NCI-H2196 treated with DMSO at 0.1 percent for 48 hours (cell line): Measurements from ENCODE around the gene RFX3.

Source experiments
- DNase-seq: peaks from one replicate; lab custom pipeline; 2025; ENCODE audit not compliant: unreplicated experiment; lab: John Stamatoyannopoulos, UW

RFX3 gene

GRCh38 chr9:3525836-3526164 is at the start of gene RFX3:
TSS of gene RFX3 (minus strand) at chr9:3526001. CDS start at chr9:3395588, 130,413 bp downstream.
- peak; percentile 95 for DNase-seq

DNA sequence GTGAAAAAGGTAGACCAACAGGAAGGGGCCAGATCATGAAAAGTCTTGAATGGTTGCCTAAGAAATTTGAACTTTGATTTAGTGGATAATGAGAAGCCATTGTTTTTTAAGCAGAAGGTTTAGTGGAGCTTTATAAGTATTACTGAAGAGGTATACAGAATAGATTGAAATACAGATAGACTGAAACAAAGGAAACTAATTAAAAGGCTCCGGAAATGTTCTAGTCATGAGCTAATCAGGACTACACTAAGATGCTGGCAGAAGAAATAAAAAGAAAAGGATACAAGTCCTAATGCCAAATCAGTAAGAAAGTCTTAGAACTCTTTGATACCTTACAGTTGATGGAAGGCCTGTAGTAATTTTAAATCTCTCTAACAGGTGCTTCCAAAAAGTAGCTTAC is 45.7 kb upstream of the RFX3 start:
- no peak for DNase-seq

GRCh38 chr9:3569529-3569928 is 43.7 kb upstream of the RFX3 start:
- DNase-seq, result no peak

GRCh38 chr9:3567988-3568387 is 42.2 kb upstream of the RFX3 start:
- DNase-seq, result no peak

DNA sequence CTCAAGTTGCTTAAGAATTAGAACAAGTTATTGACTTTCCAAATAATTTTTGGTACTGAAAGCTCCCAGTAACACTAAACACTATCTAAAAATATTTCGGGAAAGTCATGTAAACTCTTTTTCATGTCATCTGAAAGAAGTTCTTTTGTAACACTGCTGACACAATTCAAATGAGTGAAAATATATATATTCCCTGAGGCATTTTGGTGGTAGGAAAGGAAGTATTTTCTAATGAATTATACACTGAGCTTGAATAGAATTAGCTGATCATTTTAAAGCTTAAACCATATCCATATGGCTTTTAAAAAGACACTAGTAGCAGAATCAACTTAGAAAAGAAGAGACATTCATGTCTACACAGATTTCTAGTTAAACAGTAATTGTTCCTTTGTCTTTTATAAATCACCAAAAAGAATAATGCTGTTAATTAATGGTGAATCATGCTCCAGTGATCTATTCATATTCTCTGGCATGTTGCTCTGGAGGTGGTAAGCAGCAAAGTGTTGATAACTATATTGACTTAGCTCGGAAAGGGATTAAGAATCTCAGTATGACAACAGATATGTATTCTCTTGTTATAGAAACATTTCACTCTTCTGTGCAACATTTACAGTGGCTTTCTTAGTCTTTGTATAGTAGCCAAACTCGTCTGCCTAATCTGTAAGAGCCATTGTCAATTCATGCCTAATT is 27.4 kb upstream of the RFX3 start:
- DNase-seq, result no peak

DNA sequence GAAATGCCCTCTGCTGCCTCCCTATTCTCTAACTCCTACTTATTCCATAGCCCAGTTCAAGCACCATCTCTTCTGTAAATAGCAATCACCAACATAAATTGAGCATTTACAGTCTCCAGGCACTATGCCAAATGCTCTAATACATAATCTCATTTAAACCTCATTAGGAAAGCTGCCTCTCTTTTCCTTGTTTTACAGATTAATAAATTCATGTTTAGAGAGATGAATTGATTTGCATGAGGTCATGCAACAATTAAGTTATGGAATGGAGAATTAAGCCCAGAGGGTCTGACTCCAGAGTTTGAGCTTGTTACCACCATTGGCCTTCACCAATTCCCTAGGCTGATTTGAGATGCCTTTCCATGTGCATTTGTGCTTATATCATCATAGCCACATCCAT is 23.4 kb upstream of the RFX3 start:
- DNase-seq, result no peak

DNA sequence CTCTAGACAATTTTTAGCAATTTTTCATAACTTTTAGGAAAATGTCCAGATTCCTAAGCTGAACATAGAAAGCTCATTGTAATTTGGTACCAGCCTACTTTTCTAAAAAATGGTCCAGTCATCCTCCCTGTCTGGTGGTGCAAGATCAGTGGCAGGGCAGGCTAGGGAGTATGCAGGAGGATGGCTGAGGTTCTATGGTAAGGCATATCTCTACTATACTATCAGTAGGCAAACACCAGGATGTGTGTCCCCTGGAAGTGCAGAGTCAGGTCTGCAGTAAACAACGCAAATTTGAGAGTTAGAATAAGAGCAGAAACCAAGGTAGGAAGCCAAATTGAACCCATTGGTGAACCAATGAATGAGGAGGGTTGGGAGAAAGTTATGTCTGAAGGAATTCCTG is 22.8 kb upstream of the RFX3 start:
- DNase-seq, result no peak

- no peak for DNase-seq
Measured at GRCh38 chr9:3541206-3541605, 15.4 kb upstream of the RFX3 start.

- no peak for DNase-seq
Measured at GRCh38 chr9:3534614-3535404, 9.0 kb upstream of the RFX3 start.

- DNase-seq, result no peak
Measured at GRCh38 chr9:3532158-3532557, 6.4 kb upstream of the RFX3 start.

GRCh38 chr9:3528451-3528850 is 2.6 kb upstream of the RFX3 start:
- no peak for DNase-seq

- no peak for DNase-seq
Measured at GRCh38 chr9:3526997-3527940, 1.5 kb upstream of the RFX3 start.

DNA sequence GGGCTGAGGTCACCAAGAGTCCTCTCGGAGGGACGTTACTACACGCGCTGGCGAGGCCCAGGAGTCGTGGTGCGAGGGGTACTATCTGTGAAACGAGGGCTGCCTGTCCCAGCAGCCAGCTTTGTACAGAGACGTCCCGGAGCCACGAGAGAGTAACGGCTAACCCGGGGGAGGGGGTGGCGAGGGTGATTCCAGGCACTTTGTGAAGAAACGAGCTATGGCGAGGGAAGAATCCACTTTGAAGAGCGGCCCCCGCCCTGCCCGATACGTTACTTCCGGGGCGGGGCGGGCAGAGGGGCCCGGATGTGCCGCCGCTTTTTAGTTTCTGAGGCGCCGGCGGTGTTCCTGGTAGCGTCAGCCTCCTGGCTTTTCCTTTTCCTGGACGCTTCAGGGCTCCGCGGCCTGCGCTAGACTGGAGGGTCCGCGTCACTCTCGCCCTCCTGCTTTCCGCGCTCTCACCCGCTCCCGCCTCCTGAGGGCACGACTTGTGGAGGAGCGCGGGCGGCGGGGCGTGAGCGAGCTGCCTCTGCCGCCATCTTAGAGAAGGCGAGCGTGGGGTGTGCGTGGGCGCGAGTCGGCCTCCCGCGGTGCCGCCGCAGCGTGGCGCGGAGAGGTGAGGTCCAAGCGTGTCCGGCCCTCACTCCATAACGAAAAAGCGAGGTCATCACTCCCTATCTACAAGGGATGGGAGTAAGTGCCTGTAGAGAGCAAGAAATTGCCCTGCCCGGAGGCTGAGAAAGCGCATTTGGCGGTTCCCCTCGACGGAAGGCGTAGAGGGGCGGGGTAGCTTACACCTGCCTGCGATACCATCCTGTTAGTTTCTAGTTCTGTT is 580 bp upstream of the RFX3 start:
- DNase-seq, result peak; percentile 95

DNA sequence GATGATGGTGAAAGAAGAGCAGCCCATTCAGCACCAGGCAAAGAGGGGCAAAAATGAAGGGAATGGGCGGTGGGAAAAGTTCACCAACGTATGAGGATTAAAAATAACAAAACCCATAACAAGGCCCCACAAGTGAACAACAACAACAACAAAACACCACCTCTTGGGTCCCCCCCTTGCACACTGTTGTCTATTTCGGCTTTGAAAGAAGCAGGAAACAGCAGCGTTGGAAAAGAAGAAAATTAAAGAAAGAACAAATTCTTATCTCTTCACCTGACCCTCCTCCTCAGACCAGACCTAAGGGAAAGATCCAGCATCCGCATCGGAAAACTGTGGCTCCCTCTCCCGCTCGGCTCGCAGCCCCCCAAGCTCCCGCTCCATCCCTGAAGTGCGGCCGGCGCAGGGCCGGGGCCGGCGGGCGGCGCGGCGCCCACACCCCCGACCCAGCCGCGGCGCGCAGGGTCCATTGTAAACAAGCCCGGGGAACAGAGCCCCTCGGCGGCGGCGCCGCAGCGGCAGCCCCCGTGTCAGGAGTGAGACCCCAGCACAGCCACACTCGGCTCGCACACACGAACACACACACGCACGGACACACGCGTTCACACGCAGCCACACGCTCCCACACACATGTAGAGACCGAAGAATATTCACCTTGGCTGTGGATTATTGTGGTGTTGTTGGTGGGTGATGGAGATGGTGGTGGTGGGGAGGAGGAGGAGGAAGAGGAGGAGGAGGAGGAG is 535 bp downstream of the RFX3 start:
- no peak for DNase-seq

GRCh38 chr9:3521966-3522365 is 3.8 kb downstream of the RFX3 start:
- DNase-seq, result no peak

GRCh38 chr9:3520564-3520963 is 5.2 kb downstream of the RFX3 start:
- DNase-seq, result no peak

- DNase-seq, result no peak
Measured at GRCh38 chr9:3517377-3518048, 8.3 kb downstream of the RFX3 start.

GRCh38 chr9:3516667-3517330 is 9.0 kb downstream of the RFX3 start:
- DNase-seq, result no peak

GRCh38 chr9:3515405-3515804 is 10.4 kb downstream of the RFX3 start:
- no peak for DNase-seq
